Transverse colon (tissue), 4 donors: ENCODE data around the gene ZMYM4.

Experiments used
- EP300 ChIP-seq: sonication (generic); formaldehyde crosslinking; IDR thresholded peaks from one replicate; pipeline ENCODE4 v1.6.1; 2017; ENCODE audit warnings: antibody characterized with exemption, low read depth
- POLR2A ChIP-seq: fragments of 450-650 bp; IDR thresholded peaks from one replicate; pipeline ENCODE4 v1.6.1; 2016; ENCODE audit warnings: antibody characterized with exemption, mild to moderate bottlenecking, moderate library complexity
- POLR2AphosphoS5 ChIP-seq, 3 donors: sonication (generic); formaldehyde crosslinking; IDR thresholded peaks; one replicate each; pipeline ENCODE4 v1.6.1; 2016; ENCODE audit warnings: antibody characterized with exemption in 3 of 3
- TF ChIP-seq, protein P1 (sequence below), 5 experiments: fragments of 200-600 bp in 3 of 5; fragments of 450-650 bp in 2 of 5; sonication (generic) in 3 of 5; IDR thresholded peaks; 1 replicate in 2 of 5; 2 replicates in 3 of 5; pipeline ENCODE4 v1.5.1; 2016 to 2017; ENCODE audit warnings: antibody characterized with exemption in 5 of 5, inconsistent platforms in 3 of 5, mild to moderate bottlenecking in 2 of 5, moderate library complexity in 1 of 5

DNA sequence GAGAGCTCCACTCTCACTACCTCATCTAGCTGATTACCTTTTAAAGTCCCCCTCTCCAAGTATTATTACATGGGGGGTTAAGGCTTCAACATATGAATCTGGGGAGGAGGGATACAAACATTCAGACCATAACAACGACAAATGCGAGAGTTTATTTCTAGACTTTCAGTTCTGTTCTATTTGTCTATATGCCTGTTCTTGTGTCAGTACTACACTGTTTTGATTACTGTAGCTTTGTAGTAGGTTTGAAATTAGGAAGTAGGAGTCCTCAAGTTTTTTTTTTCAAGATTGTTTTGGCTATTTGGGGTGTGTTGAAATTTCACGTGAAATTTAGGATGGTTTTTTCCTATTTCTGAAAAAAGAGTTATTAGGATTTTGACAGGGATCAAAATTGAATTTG lies 16.3 kb downstream of the ZMYM4 start:
- TF ChIP-seq, protein P1, sequence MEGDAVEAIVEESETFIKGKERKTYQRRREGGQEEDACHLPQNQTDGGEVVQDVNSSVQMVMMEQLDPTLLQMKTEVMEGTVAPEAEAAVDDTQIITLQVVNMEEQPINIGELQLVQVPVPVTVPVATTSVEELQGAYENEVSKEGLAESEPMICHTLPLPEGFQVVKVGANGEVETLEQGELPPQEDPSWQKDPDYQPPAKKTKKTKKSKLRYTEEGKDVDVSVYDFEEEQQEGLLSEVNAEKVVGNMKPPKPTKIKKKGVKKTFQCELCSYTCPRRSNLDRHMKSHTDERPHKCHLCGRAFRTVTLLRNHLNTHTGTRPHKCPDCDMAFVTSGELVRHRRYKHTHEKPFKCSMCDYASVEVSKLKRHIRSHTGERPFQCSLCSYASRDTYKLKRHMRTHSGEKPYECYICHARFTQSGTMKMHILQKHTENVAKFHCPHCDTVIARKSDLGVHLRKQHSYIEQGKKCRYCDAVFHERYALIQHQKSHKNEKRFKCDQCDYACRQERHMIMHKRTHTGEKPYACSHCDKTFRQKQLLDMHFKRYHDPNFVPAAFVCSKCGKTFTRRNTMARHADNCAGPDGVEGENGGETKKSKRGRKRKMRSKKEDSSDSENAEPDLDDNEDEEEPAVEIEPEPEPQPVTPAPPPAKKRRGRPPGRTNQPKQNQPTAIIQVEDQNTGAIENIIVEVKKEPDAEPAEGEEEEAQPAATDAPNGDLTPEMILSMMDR (IDR thresholded peaks at IDR 0.05), result no peak
- TF ChIP-seq POLR2AphosphoS5 (IDR thresholded peaks at IDR 0.05) (no peak), EP300 (no peak), POLR2A (no peak)
